Measurements from ENCODE around the gene CPT1A.
A peak's percentile ranks its signal among the peaks of the same experiment; 100 is the strongest.

CPT1A gene

DNA sequence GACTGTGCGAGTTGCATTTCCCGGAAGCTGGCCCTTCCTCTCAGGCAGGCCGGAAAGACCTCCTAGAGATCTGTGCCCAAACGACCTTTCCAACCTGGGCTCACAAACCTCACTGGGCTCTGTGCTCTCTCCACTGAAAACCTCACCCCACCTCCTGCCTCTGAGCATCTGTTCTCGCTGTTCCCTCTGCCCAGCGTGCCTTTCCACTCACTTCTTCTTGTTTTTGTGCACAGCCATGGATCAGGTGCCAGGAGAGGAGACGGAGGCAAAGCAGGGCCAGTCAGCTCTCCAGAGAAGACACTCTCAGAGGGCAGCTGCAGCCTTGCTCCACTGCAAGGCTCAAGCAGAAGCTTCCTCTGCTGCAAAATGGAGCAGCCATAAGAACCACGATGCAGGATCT is 10.9 kb upstream of the CPT1A start:
- Histone ChIP-seq H3K27ac (no peak overlapping the region), H3K4me3 (no peak overlapping the region)
- no peak for DNase-seq (ENCODE audit: low spot score)
- no peak for TF ChIP-seq CTCF (IDR thresholded peaks at IDR 0.05)

- DNase-seq (ENCODE audit: low spot score), result no peak
- no peak for TF ChIP-seq CTCF (IDR thresholded peaks at IDR 0.05)
These were observed 6.7 kb upstream of the CPT1A start for GRCh38 chr11:68848429-68848828.

DNA sequence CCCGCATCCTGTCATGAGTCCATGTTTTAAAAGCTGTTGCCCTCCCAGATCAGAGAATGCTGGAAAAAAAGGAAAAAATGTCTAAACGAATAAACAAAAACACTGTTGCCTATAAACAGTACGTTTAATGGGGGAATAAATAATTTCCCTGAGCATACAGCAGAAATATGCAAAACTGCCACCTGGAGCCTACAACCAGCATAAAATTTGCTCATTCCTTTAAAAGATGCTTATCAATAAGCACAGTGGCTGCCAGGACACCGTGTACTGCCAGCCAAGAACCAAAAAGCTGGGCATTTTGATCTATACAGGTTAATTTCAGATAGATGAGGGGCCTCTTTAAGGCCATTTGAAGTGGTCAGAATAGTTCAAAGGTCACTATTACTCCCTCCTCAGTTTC is 5.7 kb upstream of the CPT1A start:
- Histone ChIP-seq H3K27ac (no peak overlapping the region), H3K4me3 (no peak overlapping the region)
- TF ChIP-seq CTCF (IDR thresholded peaks at IDR 0.05), result no peak
- no peak for DNase-seq (ENCODE audit: low spot score)

More at GRCh38 chr11:68848429-68848828, 6.7 kb upstream of the CPT1A start:
- H3K27ac ChIP-seq, result no peak overlapping the region
- H3K4me3 ChIP-seq, result no peak overlapping the region

GRCh38 chr11:68845351-68846002 is 3.8 kb upstream of the CPT1A start:
- Histone ChIP-seq H3K27ac (no peak overlapping the region), H3K4me3 (no peak overlapping the region)
- DNase-seq (ENCODE audit: low spot score), result no peak
- no peak for TF ChIP-seq CTCF (IDR thresholded peaks at IDR 0.05)

DNA sequence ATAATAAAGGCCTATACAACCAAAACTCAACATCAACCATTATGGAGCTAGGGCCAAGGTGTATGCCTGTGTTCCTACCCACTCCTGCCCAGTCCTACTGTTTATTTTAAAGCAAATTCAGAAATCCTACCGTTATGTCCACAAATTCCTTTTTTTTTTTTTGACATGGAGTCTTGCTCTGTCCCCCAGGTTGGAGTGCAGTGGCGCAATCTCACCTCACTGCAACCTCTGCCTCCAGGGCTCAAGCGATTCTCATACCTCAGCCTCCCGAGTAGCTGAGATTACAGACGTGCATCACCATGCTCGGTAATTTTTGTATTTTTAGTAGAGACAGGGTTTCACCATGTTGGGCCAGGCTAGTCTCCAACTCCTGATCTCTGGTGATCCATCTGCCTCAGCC is 3.1 kb upstream of the CPT1A start:
- DNase-seq (ENCODE audit: low spot score), result no peak
- no peak overlapping the region for H3K27ac ChIP-seq
- TF ChIP-seq CTCF (IDR thresholded peaks at IDR 0.05), result no peak
- no peak overlapping the region for H3K4me3 ChIP-seq

DNA sequence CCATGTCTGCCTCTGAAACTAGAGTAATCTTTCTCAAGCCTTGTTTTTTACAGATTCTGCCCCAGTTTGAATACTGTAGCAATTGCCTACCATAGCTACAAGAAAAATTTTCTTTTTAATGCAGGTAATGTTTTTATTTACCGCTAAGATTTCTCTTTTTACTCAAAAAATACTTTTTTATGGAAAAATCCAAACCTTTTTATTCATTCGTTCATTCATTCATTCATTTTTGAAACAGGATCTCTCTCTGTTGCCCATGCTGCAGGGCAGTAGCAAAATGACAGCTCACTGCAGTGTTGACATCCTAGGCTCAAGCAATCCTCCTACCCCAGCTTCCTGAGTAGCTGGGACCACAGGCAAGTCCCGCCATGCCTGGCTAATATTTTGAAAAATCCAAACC is 2.7 kb upstream of the CPT1A start:
- H3K4me3 ChIP-seq, result peak overlapping the region; percentile 86
- TF ChIP-seq CTCF (IDR thresholded peaks at IDR 0.05), result no peak
- H3K27ac ChIP-seq, result peak overlapping the region in 1 of 2 donors; percentile 48
- DNase-seq (ENCODE audit: low spot score), result no peak

GRCh38 chr11:68843703-68844312 is 2.1 kb upstream of the CPT1A start:
- H3K27ac ChIP-seq, result peak overlapping the region in 1 of 2 donors; percentile 48
- no peak for TF ChIP-seq CTCF (IDR thresholded peaks at IDR 0.05)
- H3K4me3 ChIP-seq, result peak overlapping the region; percentile 86
- DNase-seq (ENCODE audit: low spot score), result no peak

Measured in coronary artery (tissue), 2 donors.